ENCODE measurements around the gene ZFP57. TPM values are rescaled to one million over a fixed set of nuclear protein-coding genes. Genes with fewer than 3 reads are reported as not detected.

ZFP57 gene
- total and polyA plus RNA-seq, 10 of the 15 experiments (the other 5 are each of a cell fraction or from before 2014, with no cell fraction given): not detected

DNA sequence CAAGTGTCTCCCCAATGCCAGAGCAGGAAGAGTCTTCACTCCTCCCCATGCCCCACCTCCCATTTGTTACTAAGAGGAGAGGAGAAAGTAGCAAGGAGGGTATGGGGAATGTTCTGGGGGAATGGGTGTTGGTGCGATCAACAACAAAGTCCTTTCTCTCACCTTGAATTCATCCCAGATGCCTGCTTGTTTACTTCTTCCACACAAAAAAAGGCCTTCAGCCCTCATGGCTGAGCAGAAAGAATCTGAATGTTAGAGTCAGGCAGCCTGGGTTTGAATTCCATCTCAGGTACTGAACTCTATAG lies 14.2 kb downstream of the ZFP57 start:
- no peaks in the 10 kb centered on the region for H3K9me3 ChIP-seq (replicated peaks; ENCODE audit: control insufficient read depth, insufficient read depth, low read length)
- intact Hi-C loops (cut with micrococcal nuclease; ENCODE audit: unreplicated experiment) (no loop called here), in situ Hi-C loops (cut with MboI) (no loop called here)
- RAD21 ChIA-PET (ENCODE audit: unreplicated experiment): interaction anchor here (1.9 kb wide), 1 partner anchor 13 kb away, joined by 7 read pairs; no protein-coding TSS in a partner anchor
- DNase-seq (ENCODE audit: low read depth, low spot score) (no peak), FAIRE-seq (no peak), ATAC-seq (no peak)
- no peaks in the 10 kb centered on the region for H4K20me1 ChIP-seq (ENCODE audit: control insufficient read depth, insufficient read depth)
- no peak overlapping the region for H2AFZ ChIP-seq (ENCODE audit: control insufficient read depth, low read depth, low read length)
- 0 out of 2 replicates have a peak, but pooled peaks cover 2% of the 10 kb centered on the region for H3K4me1 ChIP-seq (ENCODE audit: control insufficient read depth, insufficient read depth, low read length)
- no peaks in the 10 kb centered on the region for H3K79me2 ChIP-seq (ENCODE audit: control insufficient read depth, insufficient read depth, low read length)
- H3K4me3 ChIP-seq: no peak overlapping the region
- CTCF ChIA-PET: interaction anchor here (1.0 to 4.6 kb wide), 3 partner anchors 16 to 168 kb away, joined by 4 to 113 read pairs (median 8); no protein-coding TSS in a partner anchor
- no peak overlapping the region for H3K4me2 ChIP-seq (ENCODE audit: control insufficient read depth, insufficient read depth)
- SMC1A ChIA-PET (ENCODE audit: uncharacterized antibody, unreplicated experiment): interaction anchor here (0.7 to 1.3 kb wide), 4 partner anchors 8 to 21 kb away, joined by 3 to 6 read pairs (median 4); no protein-coding TSS in a partner anchor
- 100% methylated on average over 1 of the region's 1 CpG for WGBS (ENCODE audit: insufficient coverage, insufficient replicate concordance, low lambda C conversion rate, missing lambda C conversion rate)
- no peak overlapping the region for H3K9ac ChIP-seq (ENCODE audit: control insufficient read depth, insufficient read depth, low read length)
- peaks cover 0 to 1% of the 10 kb centered on the region in 2 experiments; a peak in 1 of 4 replicates for H3K27me3 ChIP-seq (replicated peaks in 1 of 2; ENCODE audit: control insufficient read depth in 2 of 2, insufficient read depth in 2 of 2, low read length in 1 of 2)
- no TSS peak for BruUV-seq (replicated peaks)
- H3K36me3 ChIP-seq (ENCODE audit: control insufficient read depth in 2 of 2, insufficient read depth in 2 of 2, low read length in 1 of 2): no peaks in the 10 kb centered on the region
- no peak overlapping the region for H3K27ac ChIP-seq (ENCODE audit: control insufficient read depth, insufficient read depth)
- POLR2A ChIA-PET: no interaction called here
- no peak for TF ChIP-seq SPI1 (IDR thresholded peaks at IDR 0.05; ENCODE audit: borderline replicate concordance, insufficient read depth, low read depth, low read length)
- no peak for TF ChIP-seq YY1 (IDR thresholded peaks at IDR 0.05; ENCODE audit: low read depth, low read length)
- TF ChIP-seq NRF1 (conservative IDR thresholded peaks at IDR 0.05; ENCODE audit: low read depth, low read length): no peak
- TF ChIP-seq, protein P1, sequence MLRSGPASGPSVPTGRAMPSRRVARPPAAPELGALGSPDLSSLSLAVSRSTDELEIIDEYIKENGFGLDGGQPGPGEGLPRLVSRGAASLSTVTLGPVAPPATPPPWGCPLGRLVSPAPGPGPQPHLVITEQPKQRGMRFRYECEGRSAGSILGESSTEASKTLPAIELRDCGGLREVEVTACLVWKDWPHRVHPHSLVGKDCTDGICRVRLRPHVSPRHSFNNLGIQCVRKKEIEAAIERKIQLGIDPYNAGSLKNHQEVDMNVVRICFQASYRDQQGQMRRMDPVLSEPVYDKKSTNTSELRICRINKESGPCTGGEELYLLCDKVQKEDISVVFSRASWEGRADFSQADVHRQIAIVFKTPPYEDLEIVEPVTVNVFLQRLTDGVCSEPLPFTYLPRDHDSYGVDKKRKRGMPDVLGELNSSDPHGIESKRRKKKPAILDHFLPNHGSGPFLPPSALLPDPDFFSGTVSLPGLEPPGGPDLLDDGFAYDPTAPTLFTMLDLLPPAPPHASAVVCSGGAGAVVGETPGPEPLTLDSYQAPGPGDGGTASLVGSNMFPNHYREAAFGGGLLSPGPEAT (IDR thresholded peaks at IDR 0.05; ENCODE audit: low read depth): no peak
- TF ChIP-seq ZZZ3 (IDR thresholded peaks at IDR 0.05; ENCODE audit: control insufficient read depth, insufficient read length, low read depth): no peak
- TF ChIP-seq, protein P2, sequence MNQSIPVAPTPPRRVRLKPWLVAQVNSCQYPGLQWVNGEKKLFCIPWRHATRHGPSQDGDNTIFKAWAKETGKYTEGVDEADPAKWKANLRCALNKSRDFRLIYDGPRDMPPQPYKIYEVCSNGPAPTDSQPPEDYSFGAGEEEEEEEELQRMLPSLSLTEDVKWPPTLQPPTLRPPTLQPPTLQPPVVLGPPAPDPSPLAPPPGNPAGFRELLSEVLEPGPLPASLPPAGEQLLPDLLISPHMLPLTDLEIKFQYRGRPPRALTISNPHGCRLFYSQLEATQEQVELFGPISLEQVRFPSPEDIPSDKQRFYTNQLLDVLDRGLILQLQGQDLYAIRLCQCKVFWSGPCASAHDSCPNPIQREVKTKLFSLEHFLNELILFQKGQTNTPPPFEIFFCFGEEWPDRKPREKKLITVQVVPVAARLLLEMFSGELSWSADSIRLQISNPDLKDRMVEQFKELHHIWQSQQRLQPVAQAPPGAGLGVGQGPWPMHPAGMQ (IDR thresholded peaks at IDR 0.05; ENCODE audit: borderline replicate concordance): no peak
- TF ChIP-seq, protein P3, sequence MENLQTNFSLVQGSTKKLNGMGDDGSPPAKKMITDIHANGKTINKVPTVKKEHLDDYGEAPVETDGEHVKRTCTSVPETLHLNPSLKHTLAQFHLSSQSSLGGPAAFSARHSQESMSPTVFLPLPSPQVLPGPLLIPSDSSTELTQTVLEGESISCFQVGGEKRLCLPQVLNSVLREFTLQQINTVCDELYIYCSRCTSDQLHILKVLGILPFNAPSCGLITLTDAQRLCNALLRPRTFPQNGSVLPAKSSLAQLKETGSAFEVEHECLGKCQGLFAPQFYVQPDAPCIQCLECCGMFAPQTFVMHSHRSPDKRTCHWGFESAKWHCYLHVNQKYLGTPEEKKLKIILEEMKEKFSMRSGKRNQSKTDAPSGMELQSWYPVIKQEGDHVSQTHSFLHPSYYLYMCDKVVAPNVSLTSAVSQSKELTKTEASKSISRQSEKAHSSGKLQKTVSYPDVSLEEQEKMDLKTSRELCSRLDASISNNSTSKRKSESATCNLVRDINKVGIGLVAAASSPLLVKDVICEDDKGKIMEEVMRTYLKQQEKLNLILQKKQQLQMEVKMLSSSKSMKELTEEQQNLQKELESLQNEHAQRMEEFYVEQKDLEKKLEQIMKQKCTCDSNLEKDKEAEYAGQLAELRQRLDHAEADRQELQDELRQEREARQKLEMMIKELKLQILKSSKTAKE (IDR thresholded peaks at IDR 0.05; ENCODE audit: low read depth, poor library complexity, severe bottlenecking): no peak
- TF ChIP-seq, protein P4, sequence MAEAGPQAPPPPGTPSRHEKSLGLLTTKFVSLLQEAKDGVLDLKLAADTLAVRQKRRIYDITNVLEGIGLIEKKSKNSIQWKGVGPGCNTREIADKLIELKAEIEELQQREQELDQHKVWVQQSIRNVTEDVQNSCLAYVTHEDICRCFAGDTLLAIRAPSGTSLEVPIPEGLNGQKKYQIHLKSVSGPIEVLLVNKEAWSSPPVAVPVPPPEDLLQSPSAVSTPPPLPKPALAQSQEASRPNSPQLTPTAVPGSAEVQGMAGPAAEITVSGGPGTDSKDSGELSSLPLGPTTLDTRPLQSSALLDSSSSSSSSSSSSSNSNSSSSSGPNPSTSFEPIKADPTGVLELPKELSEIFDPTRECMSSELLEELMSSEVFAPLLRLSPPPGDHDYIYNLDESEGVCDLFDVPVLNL (IDR thresholded peaks at IDR 0.05; ENCODE audit: low read depth, low read length): no peak
- TF ChIP-seq NBN (IDR thresholded peaks at IDR 0.05): no peak
- no peak for TF ChIP-seq YBX1 (IDR thresholded peaks at IDR 0.05)
- no peak for TF ChIP-seq PAX5 (IDR thresholded peaks at IDR 0.05; ENCODE audit: borderline replicate concordance, low read depth, low read length)
- no peak for TF ChIP-seq MXI1 (IDR thresholded peaks at IDR 0.05; ENCODE audit: low read depth, low read length)
- TF ChIP-seq TCF12 (IDR thresholded peaks at IDR 0.05; ENCODE audit: low read depth, low read length): no peak
